ENCODE results near the gene PRKAG2. TPM values are rescaled to one million over a fixed set of nuclear protein-coding genes. Genes with fewer than 3 reads are reported as not detected.

The PRKAG2 gene
- total and polyA plus RNA-seq, 2 experiments from 2014 or later: 9.1 to 14.9 TPM

DNA sequence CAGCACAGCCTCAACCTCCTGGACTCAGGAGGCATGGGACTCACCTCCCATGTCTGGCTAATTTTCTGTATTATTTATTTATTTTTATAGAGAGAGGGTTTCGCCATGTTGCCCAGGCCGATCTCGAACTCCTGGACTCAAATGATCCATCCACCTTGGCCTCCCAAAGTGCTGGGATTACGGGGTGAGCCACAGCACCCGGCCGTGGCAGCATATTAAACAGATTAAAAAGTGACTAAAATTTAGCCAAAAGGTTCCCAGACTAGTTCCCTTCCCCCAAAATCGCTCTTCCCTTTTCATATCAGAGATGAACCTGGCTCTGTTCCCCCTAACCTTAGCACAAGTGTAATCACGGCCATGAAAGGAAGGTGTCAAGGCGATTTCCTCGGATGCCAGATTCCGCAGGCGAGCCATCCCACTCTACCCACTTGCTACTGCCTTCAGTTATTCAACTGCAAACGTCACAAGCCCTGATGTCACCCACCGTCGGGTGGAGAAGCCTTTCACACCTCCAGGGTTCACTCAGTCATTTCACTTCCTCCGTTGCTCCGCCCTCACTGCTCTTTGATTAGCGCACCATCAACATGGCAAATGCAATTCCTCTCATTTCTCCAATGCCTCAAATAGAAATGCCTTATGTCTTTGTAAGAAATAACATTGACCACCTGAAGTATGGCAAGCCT, 252.5 kb downstream of the PRKAG2 start:
- Mint-ChIP-seq H3K27me3 (ENCODE audit: insufficient read depth, low read depth, poor library complexity) (peaks cover 15% of the 10 kb centered on the region), H3K27ac (no peak overlapping the region), H3K4me1 (peaks cover 40% of the 10 kb centered on the region), H3K4me3 (no peak overlapping the region; the same call in 2 of the 3 replicates), H3K9me3 (no peaks in the 10 kb centered on the region), H3K36me3 (ENCODE audit: low read depth) (no peaks in the 10 kb centered on the region)
- Histone ChIP-seq H3K9me2 (ENCODE audit: insufficient read depth) (no peaks in the 10 kb centered on the region), H3K4me3 (no peak overlapping the region), H3F3A (replicated peaks; ENCODE audit: low read depth) (no peaks in the 10 kb centered on the region), H3K27ac (ENCODE audit: low read depth) (no peak overlapping the region), H3K4me2 (no peak overlapping the region), H2AFZ (no peak overlapping the region), H3K27me3 (ENCODE audit: insufficient read depth) (peaks cover 2% of the 10 kb centered on the region), H4K20me1 (replicated peaks; ENCODE audit: insufficient read depth) (no peaks in the 10 kb centered on the region; the same call in 1 of the 2 replicates), H3K79me2 (replicated peaks; ENCODE audit: insufficient read depth) (peaks cover 15% of the 10 kb centered on the region), H3K4me1 (ENCODE audit: insufficient read depth) (peaks cover 17% of the 10 kb centered on the region), H3K36me3 (ENCODE audit: insufficient read depth) (no peaks in the 10 kb centered on the region)
- TF ChIP-seq JUNB (IDR thresholded peaks at IDR 0.05; ENCODE audit: unreplicated experiment): no peak
- no peak for TF ChIP-seq NANOG (IDR thresholded peaks at IDR 0.05; ENCODE audit: borderline replicate concordance)
- TF ChIP-seq, protein P1, sequence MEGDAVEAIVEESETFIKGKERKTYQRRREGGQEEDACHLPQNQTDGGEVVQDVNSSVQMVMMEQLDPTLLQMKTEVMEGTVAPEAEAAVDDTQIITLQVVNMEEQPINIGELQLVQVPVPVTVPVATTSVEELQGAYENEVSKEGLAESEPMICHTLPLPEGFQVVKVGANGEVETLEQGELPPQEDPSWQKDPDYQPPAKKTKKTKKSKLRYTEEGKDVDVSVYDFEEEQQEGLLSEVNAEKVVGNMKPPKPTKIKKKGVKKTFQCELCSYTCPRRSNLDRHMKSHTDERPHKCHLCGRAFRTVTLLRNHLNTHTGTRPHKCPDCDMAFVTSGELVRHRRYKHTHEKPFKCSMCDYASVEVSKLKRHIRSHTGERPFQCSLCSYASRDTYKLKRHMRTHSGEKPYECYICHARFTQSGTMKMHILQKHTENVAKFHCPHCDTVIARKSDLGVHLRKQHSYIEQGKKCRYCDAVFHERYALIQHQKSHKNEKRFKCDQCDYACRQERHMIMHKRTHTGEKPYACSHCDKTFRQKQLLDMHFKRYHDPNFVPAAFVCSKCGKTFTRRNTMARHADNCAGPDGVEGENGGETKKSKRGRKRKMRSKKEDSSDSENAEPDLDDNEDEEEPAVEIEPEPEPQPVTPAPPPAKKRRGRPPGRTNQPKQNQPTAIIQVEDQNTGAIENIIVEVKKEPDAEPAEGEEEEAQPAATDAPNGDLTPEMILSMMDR (conservative IDR thresholded peaks at IDR 0.05; ENCODE audit: low read depth in 2 of 2): no peak
- no peak for TF ChIP-seq STAT1 (IDR thresholded peaks at IDR 0.05; ENCODE audit: unreplicated experiment)
- TF ChIP-seq, protein P2, sequence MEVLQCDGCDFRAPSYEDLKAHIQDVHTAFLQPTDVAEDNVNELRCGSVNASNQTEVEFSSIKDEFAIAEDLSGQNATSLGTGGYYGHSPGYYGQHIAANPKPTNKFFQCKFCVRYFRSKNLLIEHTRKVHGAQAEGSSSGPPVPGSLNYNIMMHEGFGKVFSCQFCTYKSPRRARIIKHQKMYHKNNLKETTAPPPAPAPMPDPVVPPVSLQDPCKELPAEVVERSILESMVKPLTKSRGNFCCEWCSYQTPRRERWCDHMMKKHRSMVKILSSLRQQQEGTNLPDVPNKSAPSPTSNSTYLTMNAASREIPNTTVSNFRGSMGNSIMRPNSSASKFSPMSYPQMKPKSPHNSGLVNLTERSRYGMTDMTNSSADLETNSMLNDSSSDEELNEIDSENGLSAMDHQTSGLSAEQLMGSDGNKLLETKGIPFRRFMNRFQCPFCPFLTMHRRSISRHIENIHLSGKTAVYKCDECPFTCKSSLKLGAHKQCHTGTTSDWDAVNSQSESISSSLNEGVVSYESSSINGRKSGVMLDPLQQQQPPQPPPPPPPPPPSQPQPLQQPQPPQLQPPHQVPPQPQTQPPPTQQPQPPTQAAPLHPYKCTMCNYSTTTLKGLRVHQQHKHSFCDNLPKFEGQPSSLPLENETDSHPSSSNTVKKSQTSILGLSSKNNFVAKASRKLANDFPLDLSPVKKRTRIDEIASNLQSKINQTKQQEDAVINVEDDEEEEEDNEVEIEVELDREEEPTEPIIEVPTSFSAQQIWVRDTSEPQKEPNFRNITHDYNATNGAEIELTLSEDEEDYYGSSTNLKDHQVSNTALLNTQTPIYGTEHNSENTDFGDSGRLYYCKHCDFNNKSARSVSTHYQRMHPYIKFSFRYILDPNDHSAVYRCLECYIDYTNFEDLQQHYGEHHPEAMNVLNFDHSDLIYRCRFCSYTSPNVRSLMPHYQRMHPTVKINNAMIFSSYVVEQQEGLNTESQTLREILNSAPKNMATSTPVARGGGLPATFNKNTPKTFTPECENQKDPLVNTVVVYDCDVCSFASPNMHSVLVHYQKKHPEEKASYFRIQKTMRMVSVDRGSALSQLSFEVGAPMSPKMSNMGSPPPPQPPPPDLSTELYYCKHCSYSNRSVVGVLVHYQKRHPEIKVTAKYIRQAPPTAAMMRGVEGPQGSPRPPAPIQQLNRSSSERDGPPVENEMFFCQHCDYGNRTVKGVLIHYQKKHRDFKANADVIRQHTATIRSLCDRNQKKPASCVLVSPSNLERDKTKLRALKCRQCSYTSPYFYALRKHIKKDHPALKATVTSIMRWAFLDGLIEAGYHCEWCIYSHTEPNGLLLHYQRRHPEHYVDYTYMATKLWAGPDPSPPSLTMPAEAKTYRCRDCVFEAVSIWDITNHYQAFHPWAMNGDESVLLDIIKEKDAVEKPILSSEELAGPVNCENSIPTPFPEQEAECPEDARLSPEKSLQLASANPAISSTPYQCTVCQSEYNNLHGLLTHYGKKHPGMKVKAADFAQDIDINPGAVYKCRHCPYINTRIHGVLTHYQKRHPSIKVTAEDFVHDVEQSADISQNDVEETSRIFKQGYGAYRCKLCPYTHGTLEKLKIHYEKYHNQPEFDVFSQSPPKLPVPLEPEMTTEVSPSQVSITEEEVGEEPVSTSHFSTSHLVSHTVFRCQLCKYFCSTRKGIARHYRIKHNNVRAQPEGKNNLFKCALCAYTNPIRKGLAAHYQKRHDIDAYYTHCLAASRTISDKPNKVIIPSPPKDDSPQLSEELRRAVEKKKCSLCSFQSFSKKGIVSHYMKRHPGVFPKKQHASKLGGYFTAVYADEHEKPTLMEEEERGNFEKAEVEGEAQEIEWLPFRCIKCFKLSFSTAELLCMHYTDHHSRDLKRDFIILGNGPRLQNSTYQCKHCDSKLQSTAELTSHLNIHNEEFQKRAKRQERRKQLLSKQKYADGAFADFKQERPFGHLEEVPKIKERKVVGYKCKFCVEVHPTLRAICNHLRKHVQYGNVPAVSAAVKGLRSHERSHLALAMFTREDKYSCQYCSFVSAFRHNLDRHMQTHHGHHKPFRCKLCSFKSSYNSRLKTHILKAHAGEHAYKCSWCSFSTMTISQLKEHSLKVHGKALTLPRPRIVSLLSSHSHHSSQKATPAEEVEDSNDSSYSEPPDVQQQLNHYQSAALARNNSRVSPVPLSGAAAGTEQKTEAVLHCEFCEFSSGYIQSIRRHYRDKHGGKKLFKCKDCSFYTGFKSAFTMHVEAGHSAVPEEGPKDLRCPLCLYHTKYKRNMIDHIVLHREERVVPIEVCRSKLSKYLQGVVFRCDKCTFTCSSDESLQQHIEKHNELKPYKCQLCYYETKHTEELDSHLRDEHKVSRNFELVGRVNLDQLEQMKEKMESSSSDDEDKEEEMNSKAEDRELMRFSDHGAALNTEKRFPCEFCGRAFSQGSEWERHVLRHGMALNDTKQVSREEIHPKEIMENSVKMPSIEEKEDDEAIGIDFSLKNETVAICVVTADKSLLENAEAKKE (CRISPR knock-in tag; IDR thresholded peaks at IDR 0.05): no peak
- TF ChIP-seq, protein P3, sequence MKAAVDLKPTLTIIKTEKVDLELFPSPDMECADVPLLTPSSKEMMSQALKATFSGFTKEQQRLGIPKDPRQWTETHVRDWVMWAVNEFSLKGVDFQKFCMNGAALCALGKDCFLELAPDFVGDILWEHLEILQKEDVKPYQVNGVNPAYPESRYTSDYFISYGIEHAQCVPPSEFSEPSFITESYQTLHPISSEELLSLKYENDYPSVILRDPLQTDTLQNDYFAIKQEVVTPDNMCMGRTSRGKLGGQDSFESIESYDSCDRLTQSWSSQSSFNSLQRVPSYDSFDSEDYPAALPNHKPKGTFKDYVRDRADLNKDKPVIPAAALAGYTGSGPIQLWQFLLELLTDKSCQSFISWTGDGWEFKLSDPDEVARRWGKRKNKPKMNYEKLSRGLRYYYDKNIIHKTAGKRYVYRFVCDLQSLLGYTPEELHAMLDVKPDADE (IDR thresholded peaks at IDR 0.05): no peak
- no peak for TF ChIP-seq EZH2 (IDR thresholded peaks at IDR 0.05; ENCODE audit: low read depth, unreplicated experiment)
- TF ChIP-seq EZH2phosphoT487 (IDR thresholded peaks at IDR 0.05; ENCODE audit: unreplicated experiment): no peak
- TF ChIP-seq CREB1 (CRISPR knock-in tag; IDR thresholded peaks at IDR 0.05; ENCODE audit: low read depth): no peak
- TF ChIP-seq ZNF331 (CRISPR knock-in tag; IDR thresholded peaks at IDR 0.05; ENCODE audit: low read depth): no peak
- no peak for TF ChIP-seq ZNF114 (CRISPR knock-in tag; IDR thresholded peaks at IDR 0.05)
- TF ChIP-seq, protein P4, sequence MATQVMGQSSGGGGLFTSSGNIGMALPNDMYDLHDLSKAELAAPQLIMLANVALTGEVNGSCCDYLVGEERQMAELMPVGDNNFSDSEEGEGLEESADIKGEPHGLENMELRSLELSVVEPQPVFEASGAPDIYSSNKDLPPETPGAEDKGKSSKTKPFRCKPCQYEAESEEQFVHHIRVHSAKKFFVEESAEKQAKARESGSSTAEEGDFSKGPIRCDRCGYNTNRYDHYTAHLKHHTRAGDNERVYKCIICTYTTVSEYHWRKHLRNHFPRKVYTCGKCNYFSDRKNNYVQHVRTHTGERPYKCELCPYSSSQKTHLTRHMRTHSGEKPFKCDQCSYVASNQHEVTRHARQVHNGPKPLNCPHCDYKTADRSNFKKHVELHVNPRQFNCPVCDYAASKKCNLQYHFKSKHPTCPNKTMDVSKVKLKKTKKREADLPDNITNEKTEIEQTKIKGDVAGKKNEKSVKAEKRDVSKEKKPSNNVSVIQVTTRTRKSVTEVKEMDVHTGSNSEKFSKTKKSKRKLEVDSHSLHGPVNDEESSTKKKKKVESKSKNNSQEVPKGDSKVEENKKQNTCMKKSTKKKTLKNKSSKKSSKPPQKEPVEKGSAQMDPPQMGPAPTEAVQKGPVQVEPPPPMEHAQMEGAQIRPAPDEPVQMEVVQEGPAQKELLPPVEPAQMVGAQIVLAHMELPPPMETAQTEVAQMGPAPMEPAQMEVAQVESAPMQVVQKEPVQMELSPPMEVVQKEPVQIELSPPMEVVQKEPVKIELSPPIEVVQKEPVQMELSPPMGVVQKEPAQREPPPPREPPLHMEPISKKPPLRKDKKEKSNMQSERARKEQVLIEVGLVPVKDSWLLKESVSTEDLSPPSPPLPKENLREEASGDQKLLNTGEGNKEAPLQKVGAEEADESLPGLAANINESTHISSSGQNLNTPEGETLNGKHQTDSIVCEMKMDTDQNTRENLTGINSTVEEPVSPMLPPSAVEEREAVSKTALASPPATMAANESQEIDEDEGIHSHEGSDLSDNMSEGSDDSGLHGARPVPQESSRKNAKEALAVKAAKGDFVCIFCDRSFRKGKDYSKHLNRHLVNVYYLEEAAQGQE (IDR thresholded peaks at IDR 0.05; ENCODE audit: unreplicated experiment): no peak
- no peak for TF ChIP-seq POLR2AphosphoS5 (IDR thresholded peaks at IDR 0.05; ENCODE audit: low read depth)
- ATAC-seq: no peak
- no peak for DNase-seq (ENCODE audit: low spot score)
